Fibroblast of skin of right quadriceps (primary cell): Measurements from ENCODE around the gene LATS2.
"Not testable (repeated sequence)": the region's sequence is repeated elsewhere in the genome, so short reads cannot be mapped to it uniquely, and the experiment has no call there.

Source experiments
- DNase-seq: peaks from one replicate; pipeline ENCODE4 v3.0.0-alpha.2; 2013

The LATS2 gene

DNA sequence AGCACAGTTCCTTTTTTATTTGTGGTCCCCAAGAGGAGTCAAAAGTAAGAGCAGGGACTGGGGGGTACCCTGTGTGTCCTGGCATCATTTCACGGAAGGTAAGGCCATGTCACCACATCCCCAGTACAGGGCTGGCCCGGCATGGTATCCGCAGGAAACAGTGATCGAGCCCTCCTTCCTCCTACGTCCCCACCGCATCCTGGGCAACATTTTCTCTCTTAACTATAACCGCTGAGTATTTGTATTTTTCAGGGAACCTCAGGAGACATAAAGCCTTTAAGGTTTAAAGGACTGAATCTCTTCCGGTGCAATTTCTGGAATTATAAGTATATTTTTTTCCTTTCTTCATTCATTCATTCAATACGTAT, 13.6 kb upstream of the LATS2 start:
- DNase-seq, result peak; percentile 19

DNA sequence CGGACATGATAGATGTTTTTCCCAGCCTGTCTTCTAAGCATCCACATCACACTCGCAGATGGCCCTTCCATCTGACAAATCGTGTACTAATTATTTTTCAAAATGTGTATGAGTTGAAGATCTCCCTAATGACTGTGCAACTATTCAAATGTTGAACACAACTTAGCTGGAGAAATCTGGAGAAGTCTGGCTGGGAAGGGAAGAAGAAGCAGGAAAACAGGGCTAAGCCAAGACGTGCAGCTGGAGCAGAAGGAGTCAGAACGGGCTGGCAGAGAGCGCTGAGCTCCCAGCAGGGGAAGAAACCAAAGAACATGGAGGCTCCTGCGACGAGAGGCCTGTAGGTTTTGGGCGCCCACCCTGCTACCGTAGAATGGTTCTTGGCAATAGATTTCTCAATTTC, 13.2 kb upstream of the LATS2 start:
- DNase-seq, result peak; percentile 52

- DNase-seq, result peak; percentile 47
Measured at GRCh38 chr13:21071924-21072323, 10.5 kb upstream of the LATS2 start.

DNA sequence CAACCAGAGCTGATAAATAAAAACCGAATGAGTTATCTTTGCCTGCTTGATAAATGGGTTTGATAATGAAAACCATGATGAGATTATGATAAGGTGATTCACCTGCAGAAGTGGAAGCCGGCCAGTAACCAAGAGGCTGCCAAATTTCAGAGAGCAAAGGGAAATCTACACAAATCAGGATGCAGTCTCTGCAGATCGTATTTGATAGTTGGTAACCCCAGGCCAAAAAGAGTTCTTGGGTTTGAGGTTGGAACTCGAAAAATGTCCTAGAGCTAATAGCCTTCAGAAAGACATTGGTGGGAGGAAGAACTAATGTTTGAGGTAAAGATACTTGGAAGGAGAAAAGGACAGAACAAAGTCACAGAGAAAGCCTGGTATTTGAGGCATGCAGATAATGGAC, 9.6 kb upstream of the LATS2 start:
- peak; percentile 53 for DNase-seq

DNA sequence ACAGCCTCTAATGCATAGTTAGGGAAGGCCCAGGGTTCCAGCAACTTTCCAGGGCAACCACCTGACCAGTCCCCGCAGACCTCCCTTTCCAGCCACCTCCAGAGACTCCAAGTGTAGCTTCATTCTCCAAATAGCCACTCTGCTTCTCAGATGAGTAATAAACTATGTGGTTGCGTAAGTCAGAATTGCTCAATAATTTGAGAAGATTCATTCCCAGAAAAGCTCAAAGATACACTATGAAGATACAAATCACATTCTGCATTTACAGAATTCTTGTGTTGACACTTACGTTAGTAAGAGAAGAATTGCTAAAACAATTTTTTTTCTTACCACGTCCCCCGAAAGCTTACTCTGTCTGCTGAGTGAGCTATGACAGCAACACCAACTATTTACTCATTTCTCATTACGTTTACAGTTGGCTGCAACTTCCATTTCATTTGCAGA, 8.2 kb upstream of the LATS2 start:
- DNase-seq, result peak; percentile 99

DNA sequence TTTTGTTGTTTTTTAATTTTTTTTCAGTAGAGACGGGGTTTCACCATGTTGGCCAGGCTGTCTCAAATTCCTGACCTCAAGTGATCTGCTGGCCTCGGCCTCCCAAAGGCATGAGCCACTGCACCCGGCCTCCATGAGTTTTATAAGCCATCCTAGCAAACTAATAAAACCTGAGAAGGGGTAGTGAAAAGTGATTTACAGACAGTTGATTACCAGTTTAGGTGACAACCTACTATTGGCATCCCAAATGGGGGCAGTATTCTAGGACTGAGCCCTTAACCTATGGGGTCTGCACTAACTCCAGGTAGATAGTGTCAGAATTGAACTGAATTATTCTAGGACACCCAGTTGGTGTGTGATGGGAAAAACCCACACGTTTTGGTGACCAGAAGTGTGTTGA, 6.5 kb upstream of the LATS2 start:
- no peak for DNase-seq

DNA sequence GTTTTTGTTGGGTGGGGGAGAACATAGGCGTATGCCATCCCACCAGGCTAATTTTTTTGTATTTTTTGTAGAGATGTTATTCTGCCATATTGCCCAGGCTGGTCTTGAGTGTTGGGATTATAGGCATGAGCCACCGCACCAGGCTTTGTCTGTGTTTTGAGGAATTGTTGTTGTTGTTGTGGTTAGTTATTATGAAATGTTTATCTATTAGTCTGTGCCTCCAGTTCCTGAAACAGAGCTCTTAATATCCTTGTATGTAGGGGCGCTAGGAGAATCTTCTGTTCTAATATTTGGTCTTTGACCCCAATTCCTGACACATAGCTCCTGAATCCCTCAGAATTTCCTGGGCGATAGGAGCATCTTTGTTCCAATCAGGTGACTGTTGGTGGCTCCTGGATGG, 5.6 kb upstream of the LATS2 start:
- DNase-seq, result no peak

GRCh38 chr13:21065686-21066085, 4.3 kb upstream of the LATS2 start:
- no peak for DNase-seq

DNA sequence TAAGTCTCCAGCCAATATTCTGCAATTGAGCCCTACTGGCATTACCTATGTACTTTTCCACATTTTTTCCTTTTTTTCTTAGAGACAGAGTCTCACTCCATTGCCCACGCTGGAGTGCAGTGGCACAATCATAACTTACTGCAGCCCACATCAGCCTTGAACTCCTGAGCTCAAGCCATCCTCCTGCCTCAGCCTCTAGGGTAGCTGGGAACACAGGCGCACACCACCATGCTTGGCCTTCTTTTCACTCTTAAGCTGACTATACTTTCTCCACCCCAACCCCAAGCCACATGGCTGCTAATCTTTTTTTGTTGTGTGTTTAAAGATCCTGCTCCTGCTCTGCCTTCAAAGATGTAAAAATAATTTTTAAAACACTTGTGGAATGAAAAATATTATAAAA, 1.6 kb upstream of the LATS2 start:
- no peak for DNase-seq

DNA sequence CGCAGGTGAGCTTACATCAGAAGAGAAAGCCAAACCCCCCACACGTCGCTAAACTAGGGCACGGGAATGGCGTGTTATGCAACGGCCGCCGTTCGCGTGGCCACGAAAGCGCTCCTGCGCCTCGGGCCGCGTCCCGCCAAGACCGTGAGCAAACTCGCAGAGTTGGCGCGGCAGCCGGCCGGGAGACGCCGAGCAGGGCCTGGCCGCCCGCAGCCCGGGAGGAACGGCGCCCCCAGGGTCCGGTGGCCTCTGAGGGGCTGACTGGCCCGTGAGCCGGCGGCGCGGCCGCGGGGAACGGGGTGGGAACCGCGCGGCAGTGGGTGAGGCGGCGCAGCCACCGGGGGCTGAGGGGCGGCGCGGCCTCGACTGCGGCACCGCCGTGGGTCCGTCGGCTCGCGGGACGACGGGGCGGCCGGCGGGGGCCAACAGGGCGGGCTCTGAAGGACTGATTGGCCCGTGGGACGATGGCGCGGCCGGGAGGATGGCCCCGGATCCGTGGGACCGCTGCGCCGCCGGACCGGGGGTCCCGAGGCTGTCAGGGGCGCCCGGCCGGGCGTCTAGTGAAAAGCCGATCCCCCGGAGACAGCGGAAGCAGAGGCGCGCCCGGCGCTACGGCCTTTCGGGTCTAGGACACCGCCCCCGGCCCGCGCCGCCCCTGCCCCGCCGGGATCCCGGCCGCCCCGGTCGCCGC, 903 bp downstream of the LATS2 start:
- peak; percentile 40 for DNase-seq

GRCh38 chr13:21059641-21060337, 1.6 kb downstream of the LATS2 start:
- DNase-seq, result no peak

DNA sequence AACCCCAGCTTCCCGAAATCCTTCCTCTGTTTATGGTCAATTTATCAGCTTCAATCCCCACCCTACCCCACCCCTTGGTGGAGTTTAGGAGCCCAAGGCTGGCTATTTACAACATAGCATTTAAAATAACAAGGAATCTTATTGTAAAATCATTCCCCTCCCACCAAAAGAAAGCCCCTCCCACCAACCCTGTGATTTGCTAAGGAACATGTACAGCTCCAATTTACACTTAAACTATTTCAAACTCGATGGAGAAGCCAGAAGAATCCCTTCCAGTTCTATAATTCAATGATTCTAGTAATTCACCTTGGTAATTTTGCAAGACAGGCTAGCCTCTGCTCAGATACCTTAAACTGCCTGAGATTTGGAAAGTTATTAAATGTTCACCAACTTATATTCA, 3.0 kb downstream of the LATS2 start:
- no peak for DNase-seq

- no peak for DNase-seq
Measured at GRCh38 chr13:21055511-21056045, 5.8 kb downstream of the LATS2 start.

GRCh38 chr13:21055016-21055415, 6.4 kb downstream of the LATS2 start:
- peak; percentile 63 for DNase-seq

- no peak for DNase-seq
Measured at GRCh38 chr13:21054313-21054712, 7.1 kb downstream of the LATS2 start.

DNA sequence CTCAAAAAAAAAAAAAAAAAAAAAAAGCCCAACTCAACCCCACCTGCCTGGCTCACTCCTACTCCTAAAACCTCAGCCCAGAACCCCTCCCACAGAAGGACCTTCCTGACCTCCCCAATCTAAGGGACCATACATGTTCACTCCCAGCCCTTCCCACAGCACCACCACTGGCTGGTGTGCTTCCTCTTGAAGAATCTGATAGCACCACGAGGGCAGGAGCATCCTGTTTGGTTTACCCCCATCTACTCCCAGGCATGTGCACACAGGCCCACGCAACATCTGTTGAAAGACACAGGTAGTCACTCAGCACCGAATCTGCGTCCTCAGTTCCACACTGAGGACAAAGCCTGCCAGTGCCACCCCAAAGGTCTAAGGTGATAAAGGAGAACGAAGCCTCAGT, 8.2 kb downstream of the LATS2 start:
- no peak for DNase-seq

DNA sequence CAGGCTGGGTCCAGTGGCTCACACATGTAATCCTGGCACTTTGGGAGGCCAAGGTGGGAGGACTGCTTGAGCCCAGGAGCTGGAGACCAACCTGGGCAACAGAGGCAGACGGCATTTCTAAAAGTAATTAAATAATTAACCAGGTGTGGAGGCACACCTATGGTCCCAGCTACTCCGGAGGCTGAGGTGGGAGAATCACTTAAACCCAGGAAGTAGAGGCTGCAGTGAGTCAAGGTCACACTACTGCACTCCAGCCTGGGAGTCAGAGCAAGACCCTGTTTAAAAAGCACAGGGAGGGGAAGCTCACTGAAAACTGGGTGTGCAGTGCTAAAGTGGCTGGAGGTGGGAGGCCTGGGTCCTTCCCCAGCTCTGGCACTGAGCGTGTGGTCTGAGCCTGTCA, 9.7 kb downstream of the LATS2 start:
- no peak for DNase-seq

DNA sequence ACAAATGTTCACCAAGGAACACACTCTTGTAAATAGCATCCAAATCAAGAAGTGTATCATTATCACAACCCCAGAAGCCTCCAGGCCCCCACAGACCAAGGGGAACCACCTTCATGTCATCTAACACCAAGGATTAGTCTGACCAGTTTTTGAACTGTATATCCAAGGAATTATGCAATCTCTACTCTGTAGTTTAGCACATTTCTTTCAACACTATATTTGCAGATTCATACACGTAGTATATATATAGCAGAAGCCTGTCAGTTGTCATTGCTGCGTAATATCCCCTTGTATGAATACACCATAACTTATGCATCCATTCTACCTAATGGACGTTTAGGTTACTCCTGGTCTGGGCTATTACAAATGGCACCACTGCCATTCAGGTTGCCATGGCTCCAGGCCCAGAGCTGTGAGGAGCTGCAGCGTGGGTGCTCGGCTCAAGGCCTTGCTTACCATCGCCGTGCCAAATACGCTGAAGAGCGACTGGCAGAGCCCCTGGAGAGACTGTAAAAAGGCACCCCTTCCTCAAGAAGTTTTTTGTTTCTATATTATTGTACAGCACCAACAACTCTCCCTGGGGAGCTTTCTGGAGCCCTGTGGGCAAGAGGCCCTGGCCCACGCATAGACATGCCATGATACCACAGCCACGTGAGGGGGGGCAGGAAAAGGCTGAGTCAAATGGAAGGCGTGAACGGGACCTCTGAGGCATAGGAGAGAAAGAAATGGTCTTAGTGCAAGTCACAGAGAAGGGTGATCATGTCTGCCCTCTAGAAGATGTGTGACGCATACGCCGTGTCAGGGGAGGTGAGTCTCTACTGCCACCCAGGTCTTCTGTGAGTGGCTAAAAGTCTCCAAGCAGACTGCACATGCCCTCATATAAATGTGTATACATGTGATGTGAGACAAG, 10.8 kb downstream of the LATS2 start:
- no peak for DNase-seq

DNA sequence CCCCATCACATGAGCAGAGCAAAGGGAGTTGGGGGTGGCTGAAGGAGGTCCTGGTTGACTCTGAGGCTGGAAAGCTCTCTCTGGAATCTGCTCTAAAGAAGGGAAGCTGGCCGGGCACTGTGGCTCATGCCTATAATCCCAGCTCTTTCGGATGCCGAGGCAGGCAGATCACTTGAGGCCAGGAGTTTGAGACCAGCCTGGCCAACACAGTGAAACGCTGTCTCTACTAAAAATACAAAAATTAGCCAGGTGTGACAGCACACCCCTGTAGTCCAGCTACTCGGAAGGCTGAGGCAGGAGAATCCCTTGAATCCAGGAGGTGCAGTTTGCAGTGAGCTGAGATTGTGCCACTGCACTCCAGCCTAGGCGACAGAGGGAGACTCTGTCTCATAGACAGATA, 11.7 kb downstream of the LATS2 start:
- not testable (repeated sequence) for DNase-seq

- no peak for DNase-seq
Measured at GRCh38 chr13:21048901-21049698, 12.3 kb downstream of the LATS2 start.

- no peak for DNase-seq
Measured at GRCh38 chr13:21047591-21048282, 13.6 kb downstream of the LATS2 start.

GRCh38 chr13:21047087-21047486, 14.3 kb downstream of the LATS2 start:
- DNase-seq, result no peak
